MCF 10A (cell line): ENCODE measurements around the gene ZNF423. TPM values are rescaled to one million over a fixed set of nuclear protein-coding genes. Genes with fewer than 3 reads are reported as not detected.

Experiments
- total RNA-seq: library from RNA; stranded (reverse); gene quantifications from 2 replicates; pipeline ENCODE4 v1.2.3, GENCODE V29; 2022

The ZNF423 gene
- total RNA-seq, 1 experiment from 2014 or later: not detected

Other genes with a start within 250 kb of the ZNF423 start
- gene CNEP1R1, start 169.1 kb upstream of the ZNF423 start, total RNA-seq: 22.0 and 23.2 TPM in 2 replicates
- gene HEATR3, start 209.9 kb upstream of the ZNF423 start, total RNA-seq: 10.5 and 13.3 TPM in 2 replicates